B cell (primary cell): ENCODE results near the gene MAL. TPM values are rescaled to one million over a fixed set of nuclear protein-coding genes. Genes with fewer than 3 reads are reported as not detected.

Experiments
- ATAC-seq: fragments of 200-7000 bp; cut with Tn5 transposase; one replicate; pipeline ENCODE4 v1.10.0; 2021; ENCODE audit warnings: low read depth, mild to moderate bottlenecking, moderate number of reproducible peaks, moderate library complexity
- CTCF ChIA-PET: fragments of 350-600 bp; sonication (Branson Sonifier 250); formaldehyde crosslinking; loops from one replicate; lab custom pipeline; 2021; ENCODE audit warnings: antibody characterized with exemption, inconsistent platforms; lab: Charles Lee
- POLR2A ChIA-PET: fragments of 350-600 bp; sonication (Branson Sonifier 250); formaldehyde crosslinking; loops from one replicate; lab custom pipeline; 2021; ENCODE audit warnings: antibody characterized with exemption; lab: Charles Lee
- DNase-seq: peaks from one replicate; pipeline ENCODE4 v3.0.0; 2013
- H2AFZ ChIP-seq: 2 replicates; pipeline ENCODE4 v1.6.1; 2012; ENCODE audit warnings: mild to moderate bottlenecking, low read depth, low read length; ENCODE audit not compliant: insufficient read depth, poor library complexity, severe bottlenecking
- H3K27ac ChIP-seq, 2 donors: 1 replicate in 1 of 2; 2 replicates in 1 of 2; pipeline ENCODE4 v1.5.1; 2012 to 2013; ENCODE audit warnings: low read length in 2 of 2, mild to moderate bottlenecking in 2 of 2, moderate library complexity in 1 of 2
- H3K27me3 ChIP-seq, 4 experiments: fragments of 200-600 bp in 1 of 4; sonication (generic) in 1 of 4; replicated peaks in 1 of 4; 1 replicate in 2 of 4; 2 replicates in 2 of 4; pipeline versions ENCODE4 v1.6.1 to v1.7.0; 2013 to 2016; ENCODE audit warnings: low read length in 3 of 4, mild to moderate bottlenecking in 2 of 4, mixed read lengths in 1 of 4, moderate library complexity in 1 of 4; ENCODE audit not compliant: insufficient read depth in 4 of 4, control insufficient read depth in 3 of 4; ENCODE audit errors: control extremely low read depth in 1 of 4
- H3K36me3 ChIP-seq, 2 experiments: replicated peaks in 1 of 2; 1 replicate in 1 of 2; 2 replicates in 1 of 2; pipeline versions ENCODE4 v1.6.1 to v1.7.1; 2013; ENCODE audit warnings: low read length in 1 of 2; ENCODE audit not compliant: insufficient read depth in 2 of 2, control insufficient read depth in 1 of 2; ENCODE audit errors: control extremely low read depth in 1 of 2, extremely low read depth in 1 of 2
- H3K4me1 ChIP-seq, 2 donors: fragments of 200-600 bp in 1 of 2; sonication (generic) in 1 of 2; 1 replicate in 1 of 2; 2 replicates in 1 of 2; pipeline versions ENCODE4 v1.5.1 to v1.6.1; 2013 to 2017; ENCODE audit warnings: low read length in 2 of 2; ENCODE audit not compliant: control insufficient read depth in 2 of 2, insufficient read depth in 2 of 2
- H3K4me2 ChIP-seq: replicated peaks from 2 replicates; pipeline ENCODE3; 2012; ENCODE audit warnings: mild to moderate bottlenecking, low read depth, low read length; ENCODE audit not compliant: poor library complexity, severe bottlenecking
- H3K4me3 ChIP-seq, 5 experiments: fragments of 200-600 bp in 1 of 5; sonication (generic) in 1 of 5; 1 replicate in 3 of 5; 2 replicates in 2 of 5; pipeline versions ENCODE4 v1.5.1 to v1.7.0; 2011 to 2016; ENCODE audit warnings: low read length in 4 of 5, mild to moderate bottlenecking in 4 of 5, low read depth in 2 of 5, control low read depth in 1 of 5, moderate library complexity in 1 of 5; ENCODE audit not compliant: insufficient read depth in 1 of 5; ENCODE audit errors: control extremely low read depth in 1 of 5, extremely low read depth in 1 of 5
- H3K79me2 ChIP-seq: fragments of 200-600 bp; sonication (generic); one replicate; pipeline ENCODE4 v1.6.0; 2016; ENCODE audit warnings: low read length; ENCODE audit not compliant: control insufficient read depth, insufficient read depth
- H3K9ac ChIP-seq: fragments of 200-600 bp; sonication (generic); 2 replicates; pipeline ENCODE4 v1.6.1; 2017; ENCODE audit warnings: mild to moderate bottlenecking, low read length, moderate library complexity
- H3K9me3 ChIP-seq, 3 donors: one replicate each; pipeline versions ENCODE4 v1.6.1 to v1.7.1; 2013; ENCODE audit warnings: low read length in 2 of 3; ENCODE audit not compliant: control insufficient read depth in 2 of 3, insufficient read depth in 1 of 3; ENCODE audit errors: control extremely low read depth in 1 of 3
- H4K20me1 ChIP-seq: 2 replicates; pipeline ENCODE4 v1.6.0; 2012; ENCODE audit warnings: mild to moderate bottlenecking, low read length; ENCODE audit not compliant: insufficient read depth, control insufficient read depth, poor library complexity, severe bottlenecking
- H3K27ac Mint-ChIP-seq: one replicate; pipeline ENCODE4 v1.8.0; 2021; ENCODE audit warnings: mixed read lengths
- H3K27me3 Mint-ChIP-seq: one replicate; pipeline ENCODE4 v1.8.0; 2021; ENCODE audit warnings: mixed read lengths
- H3K4me1 Mint-ChIP-seq: one replicate; pipeline ENCODE4 v1.8.0; 2021; ENCODE audit warnings: mixed read lengths
- H3K4me3 Mint-ChIP-seq: one replicate; pipeline ENCODE4 v1.8.0; 2021; ENCODE audit warnings: mixed read lengths
- H3K9me3 Mint-ChIP-seq: one replicate; pipeline ENCODE4 v1.8.0; 2022; ENCODE audit warnings: mixed read lengths; ENCODE audit not compliant: insufficient read depth
- CTCF ChIP-seq: fragments of 200-600 bp; IDR thresholded peaks from one replicate; pipeline ENCODE4 v1.8.0; 2022; ENCODE audit warnings: antibody characterized with exemption, mild to moderate bottlenecking
- EZH2 ChIP-seq: IDR thresholded peaks from 2 replicates; pipeline ENCODE4 v1.6.1; 2012; ENCODE audit warnings: borderline replicate concordance, low read depth, mild to moderate bottlenecking, moderate library complexity, low read length; ENCODE audit not compliant: insufficient read depth, poor library complexity, severe bottlenecking
- WGBS: methylation state at CpG from one replicate; pipeline ENCODE4 v1.1.5; 2013; ENCODE audit warnings: missing lambda C conversion rate; ENCODE audit not compliant: insufficient coverage; 5-methylcytosine and 5-hydroxymethylcytosine counted together
- intact Hi-C: fragments of 100-400 bp; cut with micrococcal nuclease; formaldehyde crosslinking; loops from one replicate; pipeline ENCODE4 v1.10.0; 2022
- polyA plus RNA-seq: library from polyadenylated mRNA; depleted of rRNA; stranded (reverse); fragments of >200 nt; gene quantifications from 2 replicates; pipeline ENCODE4 v1.2.3, GENCODE V29; 2012
- total RNA-seq, 2 donors: library from RNA; stranded (reverse); fragments of 120-200 nt in 1 of 2; gene quantifications; 1 replicate in 1 of 2; 2 replicates in 1 of 2; pipeline versions ENCODE4 v1.2.3 to v1.2.4, GENCODE V29; 2013 to 2022

Gene MAL
- total and polyA plus RNA-seq, 2 donors (not counting 1 experiment from before 2014, with no cell fraction given): 0.74 to 3.0 TPM

GRCh38 chr2:95046371-95047112, 21.0 kb downstream of the MAL start:
- Histone ChIP-seq H4K20me1 (no peaks in the 10 kb centered on the region), H3K36me3 (no peaks in the 10 kb centered on the region), H3K79me2 (no peaks in the 10 kb centered on the region), H3K4me2 (no peak overlapping the region), H3K9me3 (no peaks in the 10 kb centered on the region), H3K27me3 (peaks cover 0 to 12% (median 1%) of the 10 kb centered on the region in 4 experiments), H2AFZ (no peak overlapping the region), H3K27ac (no peak overlapping the region), H3K9ac (no peak overlapping the region), H3K4me3 (no peak overlapping the region), H3K4me1 (no peaks in the 10 kb centered on the region)
- H3K27me3 Mint-ChIP-seq: peaks cover 19% of the 10 kb centered on the region
- TF ChIP-seq CTCF (no peak), EZH2 (no peak)
- no peak for DNase-seq
- no peak overlapping the region for H3K4me3 Mint-ChIP-seq
- no peak for ATAC-seq
- ChIA-PET CTCF (no interaction called here), POLR2A (no interaction called here)
- H3K4me1 Mint-ChIP-seq: no peaks in the 10 kb centered on the region
- intact Hi-C loops: no loop called here
- H3K27ac Mint-ChIP-seq: no peak overlapping the region
- H3K9me3 Mint-ChIP-seq: no peaks in the 10 kb centered on the region
- 94% methylated on average over 13 of the region's 13 CpGs for WGBS

DNA sequence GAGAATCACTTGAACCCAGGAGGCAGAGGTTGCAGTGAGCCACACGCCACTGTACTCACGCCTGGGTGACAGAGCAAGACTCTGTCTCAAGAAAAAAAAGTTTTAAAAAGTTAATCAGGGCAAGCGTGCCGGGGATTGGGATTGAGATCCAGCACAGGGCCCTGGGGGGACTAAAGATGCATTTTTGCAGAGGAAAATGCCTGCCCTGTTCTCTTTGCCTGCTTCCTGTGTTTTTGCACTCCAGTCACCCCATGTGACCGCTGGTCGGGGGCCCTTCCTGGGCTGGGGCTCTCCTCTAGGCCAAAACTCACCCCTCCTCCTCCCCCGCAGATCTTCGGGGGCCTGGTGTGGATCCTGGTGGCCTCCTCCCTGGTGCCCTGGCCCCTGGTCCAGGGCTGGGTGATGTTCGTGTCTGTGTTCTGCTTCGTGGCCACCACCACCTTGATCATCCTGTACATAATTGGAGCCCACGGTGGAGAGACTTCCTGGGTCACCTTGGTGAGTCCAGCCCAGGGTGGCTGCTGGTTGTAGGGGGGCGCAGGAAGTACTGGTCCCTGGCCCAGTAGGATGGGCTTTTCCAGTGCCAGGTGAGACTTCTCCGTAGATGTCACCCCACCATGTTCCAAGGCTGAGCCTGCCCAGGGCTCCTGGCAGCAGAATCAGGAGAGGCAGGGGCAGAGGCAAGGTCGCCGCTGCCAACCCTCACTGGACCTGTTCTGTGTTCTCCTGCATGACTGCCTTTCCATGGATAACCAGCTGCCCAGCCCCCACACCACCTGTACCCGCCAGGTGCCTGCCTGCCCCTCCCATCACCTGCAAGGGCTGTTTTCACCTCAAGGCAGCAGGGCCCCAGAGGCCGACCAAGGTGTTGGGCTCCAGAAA, 22.4 kb downstream of the MAL start:
- ChIA-PET CTCF (no interaction called here), POLR2A (no interaction called here)
- no peaks in the 10 kb centered on the region for H3K36me3 ChIP-seq
- DNase-seq (no peak), ATAC-seq (no peak)
- intact Hi-C loops: no loop called here
- no peaks in the 10 kb centered on the region for H3K79me2 ChIP-seq
- no peak overlapping the region for H3K9ac ChIP-seq
- H3K4me2 ChIP-seq: no peak overlapping the region
- no peaks in the 10 kb centered on the region for H3K4me1 Mint-ChIP-seq
- peaks cover 0 to 10% (median 1%) of the 10 kb centered on the region in 4 experiments for H3K27me3 ChIP-seq
- peaks cover 15% of the 10 kb centered on the region for H3K27me3 Mint-ChIP-seq
- no peak overlapping the region for H3K4me3 ChIP-seq
- TF ChIP-seq CTCF (no peak), EZH2 (no peak)
- H2AFZ ChIP-seq: no peak overlapping the region
- 75% methylated on average over 15 of the region's 17 CpGs for WGBS
- no peaks in the 10 kb centered on the region for H3K4me1 ChIP-seq
- H3K9me3 ChIP-seq: no peaks in the 10 kb centered on the region
- no peak overlapping the region for H3K4me3 Mint-ChIP-seq
- no peak overlapping the region for H3K27ac Mint-ChIP-seq
- no peak overlapping the region for H3K27ac ChIP-seq
- H3K9me3 Mint-ChIP-seq: no peaks in the 10 kb centered on the region
- H4K20me1 ChIP-seq: no peaks in the 10 kb centered on the region
